Erythroblast (primary cell): ENCODE results near the gene DNAI2.

ENCODE experiments used
- GATA1 ChIP-seq: IDR thresholded peaks from 2 replicates; pipeline ENCODE4 v1.6.1; 2011; ENCODE audit warnings: low read depth, mild to moderate bottlenecking, control low read depth, low read length, moderate library complexity
- POLR2A ChIP-seq: IDR thresholded peaks from 2 replicates; pipeline ENCODE4 v1.6.1; 2011; ENCODE audit warnings: mild to moderate bottlenecking, low read length

DNA sequence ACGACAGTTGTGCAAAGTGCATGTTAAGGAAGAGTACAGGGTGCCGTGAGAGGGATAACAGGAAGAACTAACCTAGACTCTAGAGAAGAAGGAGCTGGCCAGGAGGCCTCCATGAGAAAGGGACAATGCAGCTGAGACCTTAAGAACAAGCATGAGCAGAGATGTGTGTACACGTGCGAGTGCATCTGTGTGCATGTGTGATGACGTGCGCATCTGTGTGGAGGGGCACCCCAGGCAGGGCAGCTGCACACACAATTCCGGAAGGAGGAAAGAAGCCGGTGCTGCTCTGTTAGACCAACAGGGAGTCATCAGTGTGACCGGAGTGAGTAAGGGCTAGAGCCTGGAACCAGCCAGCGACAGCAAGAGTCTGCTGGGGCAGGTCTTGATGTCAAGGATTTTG, 44.4 kb downstream of the DNAI2 start:
- TF ChIP-seq POLR2A, result no peak
- no peak for TF ChIP-seq GATA1
